GM13976 (cell line): Measurements from ENCODE around the gene POGK.

Experiments used
- DNase-seq: peaks from one replicate; pipeline ENCODE4 v3.0.0; 2012; ENCODE audit warnings: low spot score
- in situ Hi-C: fragments of 300-500 bp; cut with MboI; formaldehyde crosslinking; loops from one replicate; pipeline ENCODE4 v1.12.0; 2022; ENCODE audit warnings: low sequenced_read_pairs, mixed read lengths, inconsistent platforms; ENCODE audit not compliant: unreplicated experiment
- TF ChIP-seq, protein P1 (sequence below): IDR thresholded peaks from 2 replicates; pipeline ENCODE4 v1.5.1; 2012; ENCODE audit warnings: borderline replicate concordance, mild to moderate bottlenecking; ENCODE audit not compliant: insufficient read depth; ENCODE audit errors: extremely low read depth, missing control alignments, control extremely low read depth

The POGK gene

GRCh38 chr1:166899769-166900168 lies 60.5 kb downstream of the POGK start:
- TF ChIP-seq, protein P1, sequence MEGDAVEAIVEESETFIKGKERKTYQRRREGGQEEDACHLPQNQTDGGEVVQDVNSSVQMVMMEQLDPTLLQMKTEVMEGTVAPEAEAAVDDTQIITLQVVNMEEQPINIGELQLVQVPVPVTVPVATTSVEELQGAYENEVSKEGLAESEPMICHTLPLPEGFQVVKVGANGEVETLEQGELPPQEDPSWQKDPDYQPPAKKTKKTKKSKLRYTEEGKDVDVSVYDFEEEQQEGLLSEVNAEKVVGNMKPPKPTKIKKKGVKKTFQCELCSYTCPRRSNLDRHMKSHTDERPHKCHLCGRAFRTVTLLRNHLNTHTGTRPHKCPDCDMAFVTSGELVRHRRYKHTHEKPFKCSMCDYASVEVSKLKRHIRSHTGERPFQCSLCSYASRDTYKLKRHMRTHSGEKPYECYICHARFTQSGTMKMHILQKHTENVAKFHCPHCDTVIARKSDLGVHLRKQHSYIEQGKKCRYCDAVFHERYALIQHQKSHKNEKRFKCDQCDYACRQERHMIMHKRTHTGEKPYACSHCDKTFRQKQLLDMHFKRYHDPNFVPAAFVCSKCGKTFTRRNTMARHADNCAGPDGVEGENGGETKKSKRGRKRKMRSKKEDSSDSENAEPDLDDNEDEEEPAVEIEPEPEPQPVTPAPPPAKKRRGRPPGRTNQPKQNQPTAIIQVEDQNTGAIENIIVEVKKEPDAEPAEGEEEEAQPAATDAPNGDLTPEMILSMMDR, result no peak
- no peak for DNase-seq
- in situ Hi-C loops, result loop anchor here (25.0 kb wide), 2 partner anchors 538 to 638 kb away; no protein-coding TSS in a partner anchor

DNA sequence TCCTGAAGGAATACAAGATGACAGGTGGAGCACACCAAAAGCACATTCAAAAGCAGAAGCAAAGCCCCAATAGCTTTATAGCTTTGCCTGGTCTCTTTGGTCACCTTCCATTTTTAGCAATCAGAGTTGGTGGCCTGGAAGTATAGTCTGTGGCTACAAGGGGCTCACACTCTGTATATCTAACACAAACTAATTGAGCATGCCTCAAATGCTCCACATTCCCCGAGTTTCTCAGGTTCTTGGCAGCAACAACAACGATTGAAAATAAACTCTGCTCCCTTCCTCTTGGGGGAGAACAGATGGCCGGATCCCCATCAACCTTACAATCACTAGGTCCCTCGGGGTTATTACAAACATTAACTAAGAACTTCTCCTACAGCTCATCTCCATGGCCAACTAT lies 61.7 kb downstream of the POGK start:
- TF ChIP-seq, protein P1, result no peak
- in situ Hi-C loops, result loop anchor here (25.0 kb wide), 2 partner anchors 536 to 636 kb away; no protein-coding TSS in a partner anchor
- DNase-seq, result no peak

GRCh38 chr1:166902279-166902678 lies 63.0 kb downstream of the POGK start:
- TF ChIP-seq, protein P1, result no peak
- in situ Hi-C loops, result loop anchor here (25.0 kb wide), 2 partner anchors 535 to 635 kb away; no protein-coding TSS in a partner anchor
- DNase-seq, result no peak

DNA sequence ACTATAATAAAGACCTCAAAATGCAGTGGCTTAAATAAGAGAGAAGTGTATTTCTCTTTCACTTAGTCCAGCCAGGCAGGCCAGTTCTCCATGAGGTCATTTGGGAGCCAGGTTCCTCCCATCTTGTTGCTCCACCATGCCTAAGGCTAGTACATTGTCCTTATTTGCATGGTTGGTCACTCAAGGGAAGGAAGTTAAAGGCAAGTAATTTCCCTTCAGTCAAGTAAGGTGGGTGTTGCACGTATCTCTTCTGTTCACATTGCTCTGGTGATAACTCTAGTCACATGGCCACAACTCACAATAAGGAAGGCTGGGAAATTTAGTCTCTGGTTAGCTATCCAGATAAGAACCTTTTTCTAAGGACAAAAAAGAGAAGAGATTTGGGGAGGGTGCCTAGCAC lies 64.0 kb downstream of the POGK start:
- in situ Hi-C loops, result loop anchor here (25.0 kb wide), 2 partner anchors 534 to 634 kb away; no protein-coding TSS in a partner anchor
- no peak for DNase-seq
- TF ChIP-seq, protein P1, result no peak

DNA sequence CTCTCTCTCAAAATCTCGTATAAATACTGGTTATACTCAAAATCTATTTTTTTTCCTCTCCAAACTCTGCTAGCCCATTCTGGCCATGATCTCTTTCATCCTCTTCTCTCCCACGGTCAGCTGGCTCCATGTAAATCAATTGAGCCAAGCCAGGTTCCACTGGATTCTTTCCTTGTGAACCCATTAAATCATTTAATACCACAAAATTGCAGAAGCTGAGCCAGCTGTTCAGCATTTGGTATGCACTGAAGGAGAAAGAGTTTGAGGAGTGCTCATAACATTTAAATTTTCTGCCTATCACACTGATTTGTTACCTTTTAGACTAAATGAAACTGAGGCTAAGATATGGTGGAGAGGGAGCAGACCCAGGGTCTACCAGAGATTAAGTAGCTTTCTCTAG lies 65.9 kb downstream of the POGK start:
- TF ChIP-seq, protein P1, result no peak
- no peak for DNase-seq
- in situ Hi-C loops, result loop anchor here (25.0 kb wide), 2 partner anchors 532 to 632 kb away; no protein-coding TSS in a partner anchor

GRCh38 chr1:166905900-166906299 lies 66.6 kb downstream of the POGK start:
- in situ Hi-C loops, result loop anchor here (25.0 kb wide), 2 partner anchors 531 to 631 kb away; no protein-coding TSS in a partner anchor
- TF ChIP-seq, protein P1, result no peak
- no peak for DNase-seq
